ENCODE data around the gene PTPRC.

PTPRC gene

DNA sequence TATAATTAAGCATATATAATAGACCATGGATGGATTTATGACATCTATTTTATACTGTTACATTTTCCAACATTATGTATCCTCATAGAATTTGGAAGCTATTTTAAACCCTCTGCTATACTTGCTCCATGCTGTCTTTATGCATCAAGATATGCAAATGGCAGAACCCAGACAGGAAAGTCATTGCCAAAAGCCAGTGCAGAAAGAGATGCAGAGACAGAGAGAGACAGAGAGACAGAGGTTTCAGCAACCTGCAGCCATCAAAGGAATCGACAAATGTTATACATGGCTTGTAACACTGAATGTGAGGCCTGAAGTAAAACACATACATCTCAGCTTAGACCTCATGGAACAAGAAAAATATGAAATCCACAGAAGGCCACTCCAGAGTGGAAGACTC lies 7.5 kb upstream of the PTPRC start:
- Histone ChIP-seq H3K4me3 (ENCODE audit: low read depth, low read length) (no peak overlapping the region), H3K27me3 (ENCODE audit: insufficient read depth, low read depth, severe bottlenecking) (no peaks in the 10 kb centered on the region)
- DNase-seq: no peak

DNA sequence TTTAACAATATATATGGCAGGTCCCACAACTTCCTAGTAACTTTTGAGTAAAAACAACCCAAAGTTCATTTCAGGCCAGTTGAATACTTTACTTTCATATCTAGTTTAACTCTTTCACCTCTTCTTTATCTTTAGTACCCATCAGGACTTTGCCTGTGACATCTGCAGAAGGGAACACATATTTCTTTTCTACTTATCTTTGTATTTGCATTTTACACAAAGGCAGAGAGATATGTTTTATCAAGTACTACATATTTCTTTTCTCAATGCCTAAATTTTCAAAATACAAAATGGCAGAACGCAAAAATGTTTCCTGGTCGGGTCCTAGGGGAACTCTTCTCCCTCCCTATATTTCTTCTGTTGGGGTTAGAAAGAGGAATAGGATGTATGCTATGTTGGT lies 6.8 kb upstream of the PTPRC start:
- H3K4me3 ChIP-seq (ENCODE audit: low read depth, low read length): no peak overlapping the region
- no peaks in the 10 kb centered on the region for H3K27me3 ChIP-seq (ENCODE audit: insufficient read depth, low read depth, severe bottlenecking)
- no peak for TF ChIP-seq CTCF (IDR thresholded peaks at IDR 0.05; ENCODE audit: low read depth, low read length)
- DNase-seq: no peak
- H3K9me3 ChIP-seq (ENCODE audit: severe bottlenecking): no peaks in the 10 kb centered on the region
- H3K27ac ChIP-seq: no peak overlapping the region
- H3K36me3 ChIP-seq: no peaks in the 10 kb centered on the region

More for the DNA sequence above, 7.5 kb upstream of the PTPRC start:
- no peak for TF ChIP-seq CTCF (IDR thresholded peaks at IDR 0.05; ENCODE audit: low read depth, low read length)
- no peaks in the 10 kb centered on the region for H3K36me3 ChIP-seq
- H3K27ac ChIP-seq: no peak overlapping the region
- H3K9me3 ChIP-seq (ENCODE audit: severe bottlenecking): no peaks in the 10 kb centered on the region

GRCh38 chr1:198633675-198634121 lies 5.1 kb upstream of the PTPRC start:
- DNase-seq: no peak
- Histone ChIP-seq H3K27ac (no peak overlapping the region), H3K9me3 (ENCODE audit: severe bottlenecking) (no peaks in the 10 kb centered on the region), H3K27me3 (ENCODE audit: insufficient read depth, low read depth, severe bottlenecking) (no peaks in the 10 kb centered on the region), H3K36me3 (no peaks in the 10 kb centered on the region), H3K4me3 (ENCODE audit: low read depth, low read length) (no peak overlapping the region)
- no peak for TF ChIP-seq CTCF (IDR thresholded peaks at IDR 0.05; ENCODE audit: low read depth, low read length)

GRCh38 chr1:198635964-198636363 lies 2.9 kb upstream of the PTPRC start:
- TF ChIP-seq CTCF (IDR thresholded peaks at IDR 0.05; ENCODE audit: low read depth, low read length): no peak
- DNase-seq: no peak
- no peak overlapping the region for H3K4me3 ChIP-seq (ENCODE audit: low read depth, low read length)
- no peaks in the 10 kb centered on the region for H3K36me3 ChIP-seq
- H3K27me3 ChIP-seq (ENCODE audit: insufficient read depth, low read depth, severe bottlenecking): no peaks in the 10 kb centered on the region
- H3K27ac ChIP-seq: no peak overlapping the region
- no peaks in the 10 kb centered on the region for H3K9me3 ChIP-seq (ENCODE audit: severe bottlenecking)

DNA sequence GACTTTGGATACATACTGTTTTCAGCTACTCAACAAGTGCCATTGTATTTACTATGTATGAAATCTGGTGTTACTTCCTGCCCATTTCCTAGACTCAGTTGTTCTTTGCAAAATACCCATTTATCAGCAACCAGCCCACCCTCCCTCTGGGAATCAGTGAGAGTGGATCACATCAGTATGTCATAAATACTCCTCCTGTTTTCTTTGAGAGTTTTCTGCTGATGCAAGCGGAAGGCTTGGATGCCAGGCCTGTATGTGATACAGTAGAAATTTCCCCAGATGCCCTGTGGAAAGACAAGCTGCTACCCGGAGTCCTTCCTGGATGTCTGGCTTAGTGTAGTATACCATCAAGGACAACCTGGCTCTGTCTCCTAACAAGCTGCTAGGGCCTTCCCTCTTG lies 2.4 kb upstream of the PTPRC start:
- Histone ChIP-seq H3K9me3 (ENCODE audit: severe bottlenecking) (no peaks in the 10 kb centered on the region), H3K4me3 (ENCODE audit: low read depth, low read length) (no peak overlapping the region), H3K36me3 (no peaks in the 10 kb centered on the region), H3K27me3 (ENCODE audit: insufficient read depth, low read depth, severe bottlenecking) (no peaks in the 10 kb centered on the region), H3K27ac (no peak overlapping the region)
- DNase-seq: no peak
- no peak for TF ChIP-seq CTCF (IDR thresholded peaks at IDR 0.05; ENCODE audit: low read depth, low read length)

DNA sequence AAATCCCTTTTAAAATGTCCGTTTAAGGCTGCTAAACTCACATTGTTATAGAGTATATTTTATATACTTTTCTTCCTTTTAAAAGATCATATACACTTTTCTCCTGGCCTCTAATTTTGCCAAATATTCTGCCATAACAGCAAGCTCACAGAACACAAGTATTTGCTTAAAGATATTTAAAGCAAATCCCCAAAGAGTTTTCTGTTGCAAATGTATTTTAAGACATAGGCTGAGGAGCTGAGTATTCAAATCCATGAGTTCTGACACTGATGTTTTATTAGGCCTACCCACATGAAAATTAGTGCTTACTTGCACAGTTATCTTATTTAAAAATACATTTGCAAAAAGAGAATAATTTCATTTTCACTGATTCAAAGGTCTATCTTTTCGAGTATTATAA lies 1.7 kb upstream of the PTPRC start:
- TF ChIP-seq CTCF (IDR thresholded peaks at IDR 0.05; ENCODE audit: low read depth, low read length): no peak
- Histone ChIP-seq H3K4me3 (ENCODE audit: low read depth, low read length) (no peak overlapping the region), H3K27ac (no peak overlapping the region)

More for the DNA sequence above, 1.7 kb upstream of the PTPRC start:
- Histone ChIP-seq H3K9me3 (ENCODE audit: severe bottlenecking) (no peaks in the 10 kb centered on the region), H3K27me3 (ENCODE audit: insufficient read depth, low read depth, severe bottlenecking) (no peaks in the 10 kb centered on the region), H3K36me3 (no peaks in the 10 kb centered on the region)
- DNase-seq: no peak
